Activated CD8-positive, alpha-beta T cell treated with anti-CD3 and anti-CD28 coated beads for 36 hours (primary cell): ENCODE measurements around the gene HTATIP2. TPM values are rescaled to one million over a fixed set of nuclear protein-coding genes. Genes with fewer than 3 reads are reported as not detected.

Experiments
- ATAC-seq: fragments of 200-7000 bp; cut with Tn5 transposase; one replicate; pipeline ENCODE4 v1.10.0; 2021; ENCODE audit warnings: mild to moderate bottlenecking, moderate library complexity
- CTCF ChIA-PET: fragments of 350-600 bp; sonication (Branson Sonifier 250); formaldehyde crosslinking; loops from one replicate; lab custom pipeline; 2021; ENCODE audit warnings: antibody characterized with exemption; lab: Charles Lee
- POLR2A ChIA-PET: fragments of 350-600 bp; sonication (Branson Sonifier 250); formaldehyde crosslinking; loops from one replicate; lab custom pipeline; 2021; ENCODE audit warnings: antibody characterized with exemption; lab: Charles Lee
- DNase-seq: peaks from one replicate; pipeline ENCODE4 v3.0.0-alpha.2; 2020
- H3K27ac Mint-ChIP-seq: one replicate; pipeline ENCODE4 v1.8.0; 2021; ENCODE audit warnings: mild to moderate bottlenecking, mixed read lengths
- H3K27me3 Mint-ChIP-seq: one replicate; pipeline ENCODE4 v1.8.0; 2021; ENCODE audit warnings: mixed read lengths
- H3K36me3 Mint-ChIP-seq: one replicate; pipeline ENCODE4 v1.8.0; 2021; ENCODE audit warnings: low read depth, mixed read lengths
- H3K4me1 Mint-ChIP-seq: one replicate; pipeline ENCODE4 v1.8.0; 2021; ENCODE audit warnings: low read depth, mixed read lengths
- H3K4me3 Mint-ChIP-seq: one replicate; pipeline ENCODE4 v1.8.0; 2021; ENCODE audit warnings: mild to moderate bottlenecking, moderate library complexity, mixed read lengths
- H3K9me3 Mint-ChIP-seq: one replicate; pipeline ENCODE4 v1.8.0; 2021; ENCODE audit warnings: mixed read lengths
- intact Hi-C: fragments of 100-400 bp; cut with micrococcal nuclease; formaldehyde crosslinking; loops from one replicate; pipeline ENCODE4 v1.10.0; 2022
- total RNA-seq, 2 experiments: library from RNA; stranded (reverse); gene quantifications; one replicate each; pipeline ENCODE4 v1.2.3, GENCODE V29; 2021
- TF ChIP-seq, protein P1 (sequence below): fragments of 200-600 bp; IDR thresholded peaks from one replicate; pipeline ENCODE4 v1.8.0; 2022; ENCODE audit warnings: antibody characterized with exemption, mild to moderate bottlenecking

Gene HTATIP2
- total RNA-seq, 2 experiments from 2014 or later = 42.8 to 44.8 TPM

DNA sequence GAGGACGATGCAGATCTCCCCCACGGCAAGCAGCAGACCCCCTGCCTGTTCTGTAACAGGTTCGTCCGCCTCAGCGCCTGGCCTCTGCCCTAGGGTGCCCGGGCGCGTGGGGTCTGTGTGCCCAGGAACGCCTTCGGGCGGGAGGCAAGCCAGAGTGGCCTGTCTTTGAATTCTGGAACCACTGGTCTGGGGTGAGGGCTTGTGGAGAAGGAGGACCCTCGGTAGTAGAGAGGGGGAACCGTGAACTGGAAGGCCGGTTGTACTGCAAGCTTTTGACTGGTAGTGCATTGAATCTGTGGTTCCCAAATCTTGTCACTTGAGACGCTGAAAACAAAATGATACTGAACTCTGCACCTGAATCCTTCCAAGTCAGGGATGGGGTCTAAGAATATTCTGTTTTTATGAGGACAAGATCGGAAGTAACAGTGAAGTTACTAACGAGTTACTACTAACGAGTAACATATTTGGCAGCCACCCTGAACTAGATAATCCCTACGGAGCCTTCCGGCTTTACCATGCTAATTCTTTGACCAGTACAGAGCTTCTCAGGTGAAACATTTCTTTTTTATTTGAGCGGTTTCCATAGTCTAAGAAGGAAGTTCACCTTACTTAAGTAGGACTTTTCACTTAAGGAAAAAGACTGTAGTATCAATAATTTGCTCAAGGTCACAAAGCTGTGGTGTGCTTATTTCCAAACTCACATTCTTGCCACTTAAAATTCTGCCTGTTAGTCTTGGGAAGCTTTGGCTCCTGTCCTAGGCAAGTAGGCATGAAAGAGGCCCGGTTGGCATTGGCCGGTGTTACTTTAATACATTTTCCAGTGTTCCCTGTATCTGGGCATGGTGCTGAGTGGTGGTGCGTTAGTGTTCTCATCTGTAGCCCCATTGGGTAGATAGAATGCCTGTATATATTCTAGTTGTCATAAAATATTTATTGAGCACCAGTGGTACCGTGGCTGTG lies 24.9 kb downstream of the HTATIP2 start:
- H3K36me3 Mint-ChIP-seq = peaks cover 30% of the 10 kb centered on the region
- ChIA-PET POLR2A (interaction anchor here (0.7 to 0.9 kb wide), 2 partner anchors 11 to 21 kb away, joined by 3 to 5 read pairs; no protein-coding TSS in a partner anchor), CTCF (interaction anchor here (1.1 to 2.0 kb wide), 2 partner anchors 9 to 11 kb away, joined by 3 to 17 read pairs; no protein-coding TSS in a partner anchor)
- ATAC-seq = peak; percentile 7
- TF ChIP-seq, protein P1, sequence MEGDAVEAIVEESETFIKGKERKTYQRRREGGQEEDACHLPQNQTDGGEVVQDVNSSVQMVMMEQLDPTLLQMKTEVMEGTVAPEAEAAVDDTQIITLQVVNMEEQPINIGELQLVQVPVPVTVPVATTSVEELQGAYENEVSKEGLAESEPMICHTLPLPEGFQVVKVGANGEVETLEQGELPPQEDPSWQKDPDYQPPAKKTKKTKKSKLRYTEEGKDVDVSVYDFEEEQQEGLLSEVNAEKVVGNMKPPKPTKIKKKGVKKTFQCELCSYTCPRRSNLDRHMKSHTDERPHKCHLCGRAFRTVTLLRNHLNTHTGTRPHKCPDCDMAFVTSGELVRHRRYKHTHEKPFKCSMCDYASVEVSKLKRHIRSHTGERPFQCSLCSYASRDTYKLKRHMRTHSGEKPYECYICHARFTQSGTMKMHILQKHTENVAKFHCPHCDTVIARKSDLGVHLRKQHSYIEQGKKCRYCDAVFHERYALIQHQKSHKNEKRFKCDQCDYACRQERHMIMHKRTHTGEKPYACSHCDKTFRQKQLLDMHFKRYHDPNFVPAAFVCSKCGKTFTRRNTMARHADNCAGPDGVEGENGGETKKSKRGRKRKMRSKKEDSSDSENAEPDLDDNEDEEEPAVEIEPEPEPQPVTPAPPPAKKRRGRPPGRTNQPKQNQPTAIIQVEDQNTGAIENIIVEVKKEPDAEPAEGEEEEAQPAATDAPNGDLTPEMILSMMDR = no peak
- H3K27me3 Mint-ChIP-seq = no peaks in the 10 kb centered on the region
- peak overlapping the region; percentile 78 for H3K4me3 Mint-ChIP-seq
- peaks cover 26% of the 10 kb centered on the region for H3K4me1 Mint-ChIP-seq
- H3K9me3 Mint-ChIP-seq = no peaks in the 10 kb centered on the region
- peak overlapping the region; percentile 98 for H3K27ac Mint-ChIP-seq
- intact Hi-C loops = no loop called here
- no peak for DNase-seq

DNA sequence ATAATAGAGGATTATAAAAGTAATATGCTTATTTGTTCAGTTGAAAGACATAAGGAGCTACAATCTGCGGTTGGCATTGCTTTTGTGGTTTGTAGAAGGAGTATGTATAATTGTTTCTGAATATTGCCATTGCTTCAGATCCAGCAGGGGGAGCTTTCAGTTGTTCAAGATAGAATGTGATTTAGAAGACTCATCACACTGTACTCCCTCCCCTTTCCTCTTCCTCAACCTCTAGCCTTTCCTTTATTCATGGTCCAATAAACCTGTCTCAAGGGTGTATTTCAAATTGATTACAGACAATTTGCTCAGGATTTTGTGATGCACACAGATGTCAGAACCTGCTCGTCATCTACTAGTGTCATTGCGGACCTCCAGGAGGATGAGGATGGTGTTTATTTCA lies 33.8 kb downstream of the HTATIP2 start:
- no peak overlapping the region for H3K4me3 Mint-ChIP-seq
- DNase-seq (peak; percentile 30), ATAC-seq (peak; percentile 82)
- CTCF ChIA-PET = interaction anchor here (0.8 to 2.6 kb wide), 16 partner anchors 9 to 273 kb away, joined by 3 to 21 read pairs (median 3); no protein-coding TSS in a partner anchor
- H3K27ac Mint-ChIP-seq = no peak overlapping the region
- H3K9me3 Mint-ChIP-seq = no peaks in the 10 kb centered on the region
- peaks cover 24% of the 10 kb centered on the region for H3K4me1 Mint-ChIP-seq
- TF ChIP-seq, protein P1 = no peak
- H3K36me3 Mint-ChIP-seq = peaks cover 42% of the 10 kb centered on the region
- intact Hi-C loops = loop anchor here (10.0 kb wide), 1 partner anchor 208 kb away; no protein-coding TSS in a partner anchor
- POLR2A ChIA-PET = interaction anchor here (1.1 kb wide), 1 partner anchor 37 kb away, joined by 5 read pairs; no protein-coding TSS in a partner anchor
- H3K27me3 Mint-ChIP-seq = no peaks in the 10 kb centered on the region

DNA sequence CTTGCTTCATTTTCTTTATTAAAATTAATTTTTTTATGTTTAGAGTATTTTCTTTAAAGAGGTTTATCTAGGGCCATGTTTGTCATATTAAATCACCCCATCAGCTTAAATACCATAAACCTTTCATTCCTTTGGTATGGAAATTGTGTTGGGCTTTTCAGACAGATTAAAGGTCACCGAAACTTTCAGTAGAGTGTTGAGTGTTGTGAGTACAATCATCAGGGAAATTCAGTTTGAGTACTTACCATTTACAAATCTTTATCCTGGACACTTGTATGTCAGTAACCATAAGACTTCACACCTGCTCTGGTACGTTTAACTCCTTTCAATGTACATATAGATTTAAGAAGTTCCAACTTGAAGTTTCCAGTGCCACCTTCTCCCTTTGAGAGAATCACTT lies 36.0 kb downstream of the HTATIP2 start:
- ChIA-PET CTCF (interaction anchor here (0.8 to 1.2 kb wide), 2 partner anchors 10 to 18 kb away, joined by 3 read pairs; no protein-coding TSS in a partner anchor), POLR2A (interaction anchor here (0.7 kb wide), 1 partner anchor 11 kb away, joined by 5 read pairs; no protein-coding TSS in a partner anchor)
- Mint-ChIP-seq H3K4me3 (no peak overlapping the region), H3K27me3 (no peaks in the 10 kb centered on the region), H3K27ac (peak overlapping the region; percentile 26), H3K36me3 (peaks cover 43% of the 10 kb centered on the region), H3K4me1 (peaks cover 18% of the 10 kb centered on the region), H3K9me3 (no peaks in the 10 kb centered on the region)
- ATAC-seq = no peak
- DNase-seq = no peak
- TF ChIP-seq, protein P1 = no peak
- intact Hi-C loops = loop anchor here (10.0 kb wide), 1 partner anchor 205 kb away; no protein-coding TSS in a partner anchor

DNA sequence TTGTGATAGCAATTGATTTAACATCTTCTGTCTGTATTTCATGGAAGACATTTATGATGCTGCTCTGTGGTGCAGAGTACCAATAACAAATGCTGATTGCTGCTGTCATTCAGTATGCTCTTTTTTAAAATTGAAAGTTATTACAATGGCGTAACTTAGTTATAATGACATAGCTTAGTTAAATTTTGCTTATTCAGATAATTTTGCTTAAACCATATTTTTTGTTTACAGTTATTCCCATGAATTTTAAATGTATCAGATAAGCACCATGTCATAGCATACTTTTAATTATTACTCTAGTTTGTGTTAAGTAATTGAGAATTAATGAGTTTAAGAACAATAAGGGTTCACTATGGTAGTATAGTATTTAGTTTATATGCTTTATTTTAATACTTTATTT lies 39.5 kb downstream of the HTATIP2 start:
- no peak overlapping the region for H3K4me3 Mint-ChIP-seq
- H3K27ac Mint-ChIP-seq = no peak overlapping the region
- no peaks in the 10 kb centered on the region for H3K9me3 Mint-ChIP-seq
- TF ChIP-seq, protein P1 = no peak
- peaks cover 38% of the 10 kb centered on the region for H3K36me3 Mint-ChIP-seq
- ChIA-PET CTCF (interaction anchor here (1.0 kb wide), 1 partner anchor 40 kb away, joined by 4 read pairs; no protein-coding TSS in a partner anchor), POLR2A (no interaction called here)
- DNase-seq (no peak), ATAC-seq (no peak)
- H3K27me3 Mint-ChIP-seq = no peaks in the 10 kb centered on the region
- H3K4me1 Mint-ChIP-seq = peaks cover 10% of the 10 kb centered on the region
- intact Hi-C loops = no loop called here
